ENCODE results near the gene DOCK4. TPM values are rescaled to one million over a fixed set of nuclear protein-coding genes. Genes with fewer than 3 reads are reported as not detected.

Gene DOCK4
- total and polyA plus RNA-seq, 10 of the 15 experiments (the other 5 are each of a cell fraction or from before 2014, with no cell fraction given), result 0.03 to 0.73 (median 0.38) TPM

DNA sequence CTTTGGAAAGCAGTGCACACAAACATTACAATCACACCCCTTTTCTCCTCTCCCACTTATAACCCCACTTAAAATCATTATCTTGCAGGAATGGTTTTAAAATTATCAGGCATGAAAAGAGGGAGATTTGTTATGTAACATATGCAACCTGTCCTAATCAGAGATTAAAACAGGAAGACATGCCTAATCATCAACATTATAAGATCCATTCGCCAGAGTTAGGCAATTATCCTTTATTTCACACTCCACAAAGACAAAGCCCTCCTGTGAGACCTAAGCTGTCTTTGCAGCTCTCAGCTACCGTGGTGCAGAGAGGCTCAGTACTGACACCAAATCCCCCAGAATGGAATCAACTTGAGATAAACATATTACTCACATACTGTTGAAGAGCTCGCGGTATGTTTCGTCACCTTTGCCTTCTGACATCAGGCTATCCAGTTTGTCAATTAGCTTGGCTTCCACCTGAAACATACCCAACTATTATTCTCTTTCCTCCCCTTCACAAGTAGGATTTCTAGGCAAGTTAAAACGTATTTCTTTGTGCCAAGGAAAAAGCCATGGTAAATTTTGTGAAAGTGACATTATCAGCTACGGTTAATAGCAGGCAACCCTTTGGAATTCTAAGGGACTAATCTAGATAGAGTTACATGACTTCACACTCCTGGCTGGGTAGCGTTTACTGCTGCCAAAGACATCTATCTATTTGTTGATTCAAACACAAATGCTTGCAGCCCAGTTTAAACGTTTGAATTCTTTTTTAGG, 417.7 kb downstream of the DOCK4 start:
- intact Hi-C loops (cut with micrococcal nuclease; ENCODE audit: unreplicated experiment), result no loop called here
- Histone ChIP-seq H3K4me2 (ENCODE audit: control insufficient read depth, insufficient read depth) (no peak overlapping the region), H3K27ac (ENCODE audit: control insufficient read depth, insufficient read depth) (no peak overlapping the region), H3K9ac (ENCODE audit: control insufficient read depth, insufficient read depth, low read length) (no peak overlapping the region), H3K4me3 (no peak overlapping the region), H4K20me1 (ENCODE audit: control insufficient read depth, insufficient read depth) (no peaks in the 10 kb centered on the region), H3K27me3 (replicated peaks in 1 of 2; ENCODE audit: control insufficient read depth in 2 of 2, insufficient read depth in 2 of 2, low read length in 1 of 2) (no peaks in the 10 kb centered on the region), H2AFZ (ENCODE audit: control insufficient read depth, low read depth, low read length) (no peak overlapping the region), H3K36me3 (ENCODE audit: control insufficient read depth in 2 of 2, insufficient read depth in 2 of 2, low read length in 1 of 2) (no peaks in the 10 kb centered on the region), H3K4me1 (ENCODE audit: control insufficient read depth, insufficient read depth, low read length) (no peaks in the 10 kb centered on the region), H3K79me2 (ENCODE audit: control insufficient read depth, insufficient read depth, low read length) (no peaks in the 10 kb centered on the region), H3K9me3 (replicated peaks; ENCODE audit: control insufficient read depth, insufficient read depth, low read length) (no peaks in the 10 kb centered on the region)
- ATAC-seq (no peak), FAIRE-seq (no peak), DNase-seq (ENCODE audit: low read depth, low spot score) (no peak)
- in situ Hi-C loops (cut with MboI), result no loop called here
- POLR2A ChIA-PET, result no interaction called here
- SMC1A ChIA-PET (ENCODE audit: uncharacterized antibody, unreplicated experiment), result no interaction called here
- WGBS (ENCODE audit: insufficient coverage, insufficient replicate concordance, low lambda C conversion rate, missing lambda C conversion rate), result 52% methylated on average over 9 of the region's 9 CpGs
- CTCF ChIA-PET, result interaction anchor here (0.6 to 1.5 kb wide), 2 partner anchors 26 to 36 kb away, joined by 3 read pairs; no protein-coding TSS in a partner anchor
- no TSS peak for BruUV-seq (replicated peaks)
- RAD21 ChIA-PET (ENCODE audit: unreplicated experiment), result no interaction called here
- TF ChIP-seq E2F4 (IDR thresholded peaks at IDR 0.05; ENCODE audit: low read depth, low read length), result no peak
- no peak for TF ChIP-seq RBBP5 (conservative IDR thresholded peaks at IDR 0.05)
- TF ChIP-seq BHLHE40 (IDR thresholded peaks at IDR 0.05; ENCODE audit: borderline replicate concordance in 1 of 2, low read depth in 2 of 2, low read length in 1 of 2), result no peak
- no peak for TF ChIP-seq CTCF (IDR thresholded peaks at IDR 0.05 in 2 of 3, conservative IDR thresholded peaks at IDR 0.05 in 1 of 3; ENCODE audit: control insufficient read depth in 2 of 3, extremely low read depth in 1 of 3, insufficient read depth in 1 of 3, low read depth in 3 of 3, low read length in 3 of 3)
- no peak for TF ChIP-seq JUNB (IDR thresholded peaks at IDR 0.05)
- no peak for TF ChIP-seq DPF2 (IDR thresholded peaks at IDR 0.05)
- TF ChIP-seq KDM1A (IDR thresholded peaks at IDR 0.05; ENCODE audit: borderline replicate concordance), result no peak
